Endodermal cell (in vitro differentiated cells): ENCODE measurements around the gene HTRA1. TPM values are rescaled to one million over a fixed set of nuclear protein-coding genes. Genes with fewer than 3 reads are reported as not detected.

ENCODE experiments used
- DNase-seq: peaks from one replicate; pipeline ENCODE4 v3.0.0-alpha.2; 2017
- H3K27ac ChIP-seq: 2 replicates; pipeline ENCODE4 v1.5.1; 2013; ENCODE audit warnings: mild to moderate bottlenecking, low read depth, low read length, moderate library complexity
- H3K27me3 ChIP-seq: 2 replicates; pipeline ENCODE4 v1.6.1; 2013; ENCODE audit warnings: mild to moderate bottlenecking, low read length, moderate library complexity; ENCODE audit not compliant: insufficient read depth, control insufficient read depth, poor library complexity, severe bottlenecking
- H3K36me3 ChIP-seq: 2 replicates; pipeline ENCODE4 v1.7.0; 2013; ENCODE audit warnings: mild to moderate bottlenecking, low read length, moderate library complexity; ENCODE audit not compliant: control insufficient read depth, insufficient read depth
- H3K4me1 ChIP-seq: one replicate; pipeline ENCODE4 v1.7.0; 2013; ENCODE audit warnings: low read length; ENCODE audit not compliant: control insufficient read depth, insufficient read depth
- H3K4me3 ChIP-seq: 2 replicates; pipeline ENCODE4 v1.5.1; 2013; ENCODE audit warnings: mild to moderate bottlenecking, low read length, moderate library complexity
- H3K9ac ChIP-seq: 2 replicates; pipeline ENCODE4 v1.6.1; 2013; ENCODE audit warnings: mild to moderate bottlenecking, low read length, moderate library complexity; ENCODE audit not compliant: poor library complexity, severe bottlenecking; ENCODE audit errors: extremely low read depth
- H3K9me3 ChIP-seq: 2 replicates; pipeline ENCODE4 v1.6.1; 2013; ENCODE audit warnings: mild to moderate bottlenecking, low read length, moderate library complexity; ENCODE audit not compliant: control insufficient read depth
- H3K27ac Mint-ChIP-seq: 2 replicates; pipeline ENCODE4 v1.8.0; 2020; ENCODE audit warnings: mixed read lengths
- H3K27me3 Mint-ChIP-seq: 2 replicates; pipeline ENCODE4 v1.8.0; 2021; ENCODE audit warnings: mild to moderate bottlenecking, mixed read lengths; ENCODE audit not compliant: insufficient read depth
- H3K36me3 Mint-ChIP-seq: 2 replicates; pipeline ENCODE4 v1.8.0; 2020; ENCODE audit warnings: low read depth, mixed read lengths
- H3K4me1 Mint-ChIP-seq: 2 replicates; pipeline ENCODE4 v1.8.0; 2020; ENCODE audit warnings: mixed read lengths
- H3K4me3 Mint-ChIP-seq: 2 replicates; pipeline ENCODE4 v1.8.0; 2020; ENCODE audit warnings: mild to moderate bottlenecking, moderate library complexity, mixed read lengths
- H3K9me3 Mint-ChIP-seq: 2 replicates; pipeline ENCODE4 v1.8.0; 2020; ENCODE audit warnings: mild to moderate bottlenecking, mixed read lengths
- CTCF ChIP-seq: fragments of 200-600 bp; sonication (generic); conservative IDR thresholded peaks from 2 replicates; pipeline ENCODE4 v1.5.0; 2021; ENCODE audit warnings: antibody characterized with exemption, mild to moderate bottlenecking
- WGBS, 2 experiments: methylation state at CpG; one replicate each; pipeline versions ENCODE4 v1.1.5 to v1.1.7; 2013; ENCODE audit warnings: missing lambda C conversion rate in 2 of 2, mixed read lengths in 1 of 2; ENCODE audit not compliant: insufficient coverage in 1 of 2, insufficient read length in 1 of 2; 5-methylcytosine and 5-hydroxymethylcytosine counted together
- total RNA-seq, 2 donors: library from RNA; stranded (reverse); fragmentation: NEBNext Ultra II Directional in 1 of 2; extraction: Animal tissue kit (Norgen Biotek cat#: 25700) in 1 of 2; gene quantifications; 2 replicates in 1 of 2; 3 replicates in 1 of 2; pipeline ENCODE4 v1.2.1, GENCODE V29; 2021

HTRA1 gene
- total RNA-seq, 2 donors from 2014 or later, result 1.7 to 3.1 TPM

GRCh38 chr10:122531939-122532338 is 70.6 kb downstream of the HTRA1 start:
- Histone ChIP-seq H3K27ac (no peak overlapping the region), H3K9ac (no peak overlapping the region), H3K27me3 (peaks cover 87% of the 10 kb centered on the region), H3K4me3 (no peak overlapping the region), H3K36me3 (no peaks in the 10 kb centered on the region), H3K9me3 (no peaks in the 10 kb centered on the region), H3K4me1 (no peaks in the 10 kb centered on the region)
- WGBS, 2 experiments, result 77 to 81% methylated on average over 3 of the region's 3 CpGs
- Mint-ChIP-seq H3K4me3 (no peak overlapping the region), H3K27me3 (peaks cover 42% of the 10 kb centered on the region), H3K4me1 (no peaks in the 10 kb centered on the region), H3K36me3 (no peaks in the 10 kb centered on the region), H3K27ac (no peak overlapping the region), H3K9me3 (peaks cover 3% of the 10 kb centered on the region)
- TF ChIP-seq CTCF, result no peak
- no peak for DNase-seq

- Histone ChIP-seq H3K27me3 (peaks cover 84% of the 10 kb centered on the region), H3K9me3 (no peaks in the 10 kb centered on the region), H3K36me3 (no peaks in the 10 kb centered on the region), H3K4me3 (no peak overlapping the region), H3K27ac (no peak overlapping the region), H3K4me1 (no peaks in the 10 kb centered on the region), H3K9ac (no peak overlapping the region)
- Mint-ChIP-seq H3K27ac (no peak overlapping the region), H3K36me3 (no peaks in the 10 kb centered on the region), H3K9me3 (peaks cover 6% of the 10 kb centered on the region), H3K4me1 (no peaks in the 10 kb centered on the region), H3K4me3 (no peak overlapping the region), H3K27me3 (peaks cover 44% of the 10 kb centered on the region)
- TF ChIP-seq CTCF, result no peak
- DNase-seq, result no peak
- 88% methylated on average over 4 to 6 of the region's 6 CpGs for WGBS, 2 experiments
Measured at GRCh38 chr10:122532601-122533296, 71.4 kb downstream of the HTRA1 start.

GRCh38 chr10:122537545-122537944 is 76.2 kb downstream of the HTRA1 start:
- 80 to 89% methylated on average over 1 to 2 of the region's 2 CpGs for WGBS, 2 experiments
- H3K27me3 ChIP-seq, result peaks cover 84% of the 10 kb centered on the region
- H3K4me1 ChIP-seq, result no peaks in the 10 kb centered on the region
- H3K9me3 Mint-ChIP-seq, result peaks cover 6% of the 10 kb centered on the region
- H3K36me3 ChIP-seq, result no peaks in the 10 kb centered on the region
- H3K27ac Mint-ChIP-seq, result no peak overlapping the region
- DNase-seq, result no peak
- no peak overlapping the region for H3K4me3 ChIP-seq
- no peak for TF ChIP-seq CTCF
- no peak overlapping the region for H3K4me3 Mint-ChIP-seq
- no peak overlapping the region for H3K27ac ChIP-seq
- H3K9ac ChIP-seq, result no peak overlapping the region
- no peaks in the 10 kb centered on the region for H3K4me1 Mint-ChIP-seq
- no peaks in the 10 kb centered on the region for H3K9me3 ChIP-seq
- H3K36me3 Mint-ChIP-seq, result no peaks in the 10 kb centered on the region
- H3K27me3 Mint-ChIP-seq, result peaks cover 40% of the 10 kb centered on the region
